T follicular helper cell (primary cell): Measurements from ENCODE around the gene TIA1.
"Not testable (repeated sequence)": the region's sequence is repeated elsewhere in the genome, so short reads cannot be mapped to it uniquely, and the experiment has no call there.

ENCODE experiments used
- DNase-seq: peaks from one replicate; pipeline ENCODE4 v3.0.0-alpha.2; 2020; ENCODE audit warnings: low read depth

Gene TIA1

DNA sequence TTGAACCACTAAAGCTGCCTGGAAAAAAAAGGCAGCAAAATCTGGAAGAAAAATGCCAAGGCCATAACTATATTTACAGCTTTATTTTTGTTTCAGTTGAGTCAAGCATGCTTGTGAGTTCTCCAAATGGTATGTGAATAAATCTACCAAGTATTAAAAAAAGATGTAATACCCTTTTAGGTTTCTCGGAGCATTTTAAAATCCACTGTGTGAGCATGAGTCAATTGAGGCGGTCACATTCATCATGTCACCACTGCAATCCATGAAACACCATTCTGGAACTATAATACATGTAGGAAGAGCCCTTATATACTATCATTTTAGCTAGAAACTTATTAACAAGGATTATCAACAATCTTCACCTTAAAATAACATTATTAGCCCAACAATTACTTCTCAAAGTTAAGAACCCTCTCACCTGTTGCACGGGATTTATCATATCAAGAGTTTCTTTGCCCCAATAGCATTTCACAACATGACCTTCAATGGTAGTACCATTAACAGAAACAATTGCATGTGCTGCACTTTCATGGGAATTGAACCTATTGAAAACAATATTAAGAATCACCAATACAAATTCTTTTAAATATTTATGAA, 33.4 kb downstream of the TIA1 start:
- DNase-seq: no peak

DNA sequence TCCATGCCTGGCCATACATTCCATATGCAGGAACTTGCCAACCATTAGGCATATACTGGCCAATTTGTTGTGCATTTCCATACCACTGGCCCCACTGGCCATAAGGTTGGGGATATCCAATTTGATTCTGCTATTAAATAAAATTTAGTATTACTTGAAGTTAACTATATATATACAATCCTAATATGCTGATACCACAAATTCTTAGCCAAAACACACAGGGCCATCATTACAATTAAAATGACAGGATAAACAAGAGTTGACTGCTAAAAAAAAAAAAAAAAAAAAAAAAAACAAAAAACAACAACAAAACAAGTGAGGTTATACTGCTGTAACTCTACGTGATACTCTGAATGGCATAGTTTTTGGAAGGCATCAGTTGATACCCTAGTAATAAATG, 34.1 kb downstream of the TIA1 start:
- DNase-seq: no peak

DNA sequence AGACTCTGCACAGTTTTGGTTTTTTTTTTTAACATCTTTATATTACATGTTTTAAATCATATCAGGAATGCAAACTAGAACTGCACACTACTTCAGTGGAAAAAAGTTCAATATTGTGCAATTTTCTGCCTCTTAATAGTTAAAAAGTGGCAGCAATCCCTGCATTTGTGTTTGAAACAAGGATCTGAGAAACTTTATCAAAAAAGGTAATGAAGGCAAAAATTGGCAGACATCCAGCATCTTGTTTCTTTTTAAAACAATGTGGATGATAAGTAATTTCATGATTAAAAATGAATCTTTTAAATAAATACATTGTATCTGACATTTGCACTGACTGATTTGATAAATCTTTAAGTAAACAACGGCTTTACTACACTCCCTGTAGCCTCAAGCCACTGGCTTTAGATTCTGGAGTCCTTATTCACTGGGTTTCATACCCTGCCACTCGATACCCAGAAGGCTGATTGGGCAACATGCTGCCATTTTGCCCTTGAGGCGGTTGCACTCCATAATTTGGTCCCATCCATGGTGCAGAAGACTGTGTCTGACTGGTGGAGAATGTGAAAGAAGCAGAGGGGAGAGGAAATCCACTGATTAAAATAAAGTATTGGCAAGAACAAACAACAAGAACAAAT, 36.0 kb downstream of the TIA1 start:
- no peak for DNase-seq

DNA sequence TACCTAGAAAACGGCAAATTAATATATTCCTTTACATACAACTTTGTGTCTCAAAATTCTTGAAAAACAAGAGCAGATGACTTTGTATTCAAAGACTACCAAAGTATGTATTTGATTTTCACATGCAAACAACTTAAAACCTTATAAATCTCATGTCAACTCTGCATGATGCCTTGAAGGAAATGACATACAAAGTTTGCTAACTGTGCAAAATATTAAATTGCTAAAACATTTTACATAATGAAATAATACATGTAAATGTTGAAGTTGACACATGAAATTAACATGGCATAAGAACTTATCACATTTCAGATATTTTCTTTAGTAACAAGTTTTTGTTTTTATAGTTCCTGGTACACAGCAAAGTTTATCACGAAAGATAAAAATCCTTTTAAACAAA, 36.8 kb downstream of the TIA1 start:
- DNase-seq: no peak

DNA sequence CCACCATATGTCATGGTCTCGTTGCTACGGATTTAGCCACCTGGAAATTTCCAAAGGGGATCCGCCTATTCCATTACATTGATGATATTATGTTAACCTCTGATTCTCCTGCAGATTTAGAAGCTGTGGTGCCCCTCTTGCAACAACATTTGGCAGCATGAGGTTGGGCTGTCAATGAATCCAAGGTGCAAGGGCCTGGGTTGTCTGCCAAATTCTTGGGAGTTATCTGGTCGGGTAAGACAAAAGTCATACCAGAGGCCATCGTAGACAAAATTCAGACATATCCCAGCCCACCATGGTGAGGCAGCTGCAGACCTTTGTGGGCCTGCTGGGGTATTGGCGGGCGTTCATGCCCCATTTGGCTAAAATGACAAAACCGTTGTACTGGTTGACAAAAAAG, 44.0 kb downstream of the TIA1 start:
- no peak for DNase-seq

DNA sequence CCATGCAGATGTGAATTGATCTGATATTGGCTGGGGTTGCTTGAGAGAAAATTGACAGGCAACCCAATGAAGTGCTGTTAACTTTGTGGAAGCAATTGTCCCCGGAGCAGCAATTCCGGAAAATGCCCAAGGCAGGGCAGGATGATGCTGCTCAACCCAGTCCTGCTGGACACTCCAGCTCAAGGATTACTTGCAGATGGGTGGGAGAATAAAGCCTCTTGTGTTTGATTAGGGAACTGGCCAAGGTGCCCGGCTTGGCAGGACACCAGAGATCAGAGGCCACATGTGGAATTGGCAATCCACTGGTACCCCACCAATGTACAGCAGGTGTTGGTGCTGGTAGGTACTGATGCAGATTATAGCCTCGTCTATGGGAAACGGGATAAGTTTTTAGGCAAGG, 45.3 kb downstream of the TIA1 start:
- no peak for DNase-seq

DNA sequence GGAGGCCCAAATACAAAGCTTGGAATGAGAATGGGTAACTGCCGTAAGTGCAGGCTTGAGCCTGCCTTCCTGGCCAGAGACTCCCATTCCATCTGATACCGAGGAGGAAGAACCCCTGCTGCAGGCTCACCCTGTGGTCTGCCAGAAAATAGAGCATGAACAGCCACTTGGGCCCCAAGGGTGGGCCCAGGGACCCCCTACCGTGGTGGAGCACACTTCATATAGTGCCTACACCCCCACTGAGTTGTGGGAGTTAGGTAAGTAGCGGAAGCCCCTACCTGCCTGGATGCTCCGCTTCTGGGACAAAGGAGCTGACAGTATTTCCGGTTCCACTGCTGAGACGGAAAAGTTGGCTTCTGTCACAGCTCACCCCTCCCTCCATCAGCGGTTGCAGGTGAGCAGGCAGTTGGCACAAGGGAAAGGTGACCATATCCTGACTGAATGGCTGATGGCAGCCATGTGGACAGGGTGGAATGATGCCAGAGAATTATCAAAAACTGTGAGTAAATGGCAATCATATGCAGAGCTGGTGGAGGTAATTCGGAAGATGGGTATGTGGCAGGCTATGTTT, 46.1 kb downstream of the TIA1 start:
- DNase-seq: no peak

DNA sequence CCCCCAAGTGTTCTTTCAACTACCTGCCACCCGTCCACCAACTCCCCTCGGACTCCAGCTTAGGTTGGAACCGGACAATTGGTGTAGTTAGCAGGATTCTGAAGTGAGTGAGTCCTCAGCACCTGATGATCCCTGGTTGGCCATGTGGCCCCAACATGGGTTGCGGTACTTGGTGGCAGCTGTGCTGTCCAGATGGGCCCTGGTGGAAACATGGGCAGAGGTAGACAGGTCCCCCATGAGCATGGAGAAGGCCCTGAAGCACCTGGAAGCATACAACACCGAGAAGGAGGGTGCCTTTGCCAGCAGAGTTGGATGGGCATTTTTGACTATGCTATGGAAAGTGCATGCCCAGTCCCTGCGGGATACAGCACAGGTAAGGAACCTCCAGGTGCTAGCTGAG, 46.6 kb downstream of the TIA1 start:
- DNase-seq: no peak

DNA sequence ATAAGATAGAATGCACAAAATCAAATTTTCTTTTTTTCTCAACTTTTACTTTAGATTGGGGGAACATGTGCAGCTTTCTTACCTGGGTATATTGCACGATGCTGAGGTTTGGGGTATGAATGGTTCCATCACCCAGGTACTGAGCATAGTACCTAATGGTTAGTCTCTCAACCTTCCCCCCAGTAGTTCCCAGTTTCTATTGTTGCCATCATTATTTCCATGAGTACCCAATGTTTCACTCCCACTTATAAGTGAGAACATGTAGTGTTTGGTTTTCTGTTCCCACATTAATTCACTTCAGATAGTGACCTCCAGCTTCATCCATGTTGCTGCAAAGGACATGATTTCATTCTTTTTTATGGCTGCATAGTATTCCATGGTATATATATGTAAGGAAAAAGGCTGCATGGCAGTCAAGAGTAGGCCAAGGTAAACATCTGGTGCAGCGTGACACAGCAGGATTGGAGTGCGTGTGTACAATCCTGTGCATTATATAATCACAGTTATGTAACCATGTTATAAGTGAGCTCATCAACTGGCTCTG, 47.1 kb downstream of the TIA1 start:
- DNase-seq: no peak

DNA sequence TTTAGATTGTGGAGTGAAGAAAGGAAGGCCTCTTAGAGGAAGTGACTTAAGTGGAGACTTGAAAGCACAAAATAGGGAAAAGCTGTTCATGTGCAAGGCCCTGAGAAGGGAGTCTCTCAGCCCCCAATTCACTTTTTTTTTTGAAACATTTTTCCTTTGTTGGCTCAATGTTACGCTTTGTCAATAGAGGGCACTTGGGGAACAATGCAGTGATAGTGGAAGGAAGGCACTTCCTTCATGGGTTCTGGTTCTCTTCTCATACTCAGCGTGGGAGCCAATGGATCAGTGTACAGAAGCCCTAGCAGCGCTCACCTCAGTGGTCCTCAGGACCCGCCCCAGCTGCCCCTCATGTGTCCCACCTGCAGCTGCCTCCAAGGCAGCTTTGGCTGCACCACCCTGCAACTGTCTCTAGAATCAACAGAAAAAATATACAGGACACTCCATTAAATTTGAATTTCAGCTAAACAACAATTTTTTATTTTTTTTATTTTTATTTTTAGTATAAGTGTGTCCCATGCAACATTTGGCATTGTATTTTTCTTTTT, 49.0 kb downstream of the TIA1 start:
- no peak for DNase-seq

DNA sequence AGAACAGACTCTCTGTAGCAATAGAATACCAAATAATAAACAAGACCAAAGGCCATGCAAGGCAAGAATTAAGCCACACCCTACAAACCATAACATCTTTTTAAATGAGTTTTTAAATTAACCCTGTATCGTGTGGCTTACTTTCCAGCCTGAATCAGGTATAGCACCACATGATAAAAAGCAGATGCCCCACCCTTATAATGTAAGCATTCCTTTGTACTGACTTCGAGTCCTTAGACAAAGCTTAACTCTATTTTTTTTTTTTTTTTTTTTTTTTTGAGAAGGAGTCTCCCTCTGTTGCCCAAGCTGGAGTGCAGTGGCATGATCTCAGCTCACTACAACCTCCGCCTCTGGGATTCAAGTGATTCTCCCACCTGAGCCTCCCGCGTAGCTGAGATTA, 55.9 kb downstream of the TIA1 start:
- no peak for DNase-seq

DNA sequence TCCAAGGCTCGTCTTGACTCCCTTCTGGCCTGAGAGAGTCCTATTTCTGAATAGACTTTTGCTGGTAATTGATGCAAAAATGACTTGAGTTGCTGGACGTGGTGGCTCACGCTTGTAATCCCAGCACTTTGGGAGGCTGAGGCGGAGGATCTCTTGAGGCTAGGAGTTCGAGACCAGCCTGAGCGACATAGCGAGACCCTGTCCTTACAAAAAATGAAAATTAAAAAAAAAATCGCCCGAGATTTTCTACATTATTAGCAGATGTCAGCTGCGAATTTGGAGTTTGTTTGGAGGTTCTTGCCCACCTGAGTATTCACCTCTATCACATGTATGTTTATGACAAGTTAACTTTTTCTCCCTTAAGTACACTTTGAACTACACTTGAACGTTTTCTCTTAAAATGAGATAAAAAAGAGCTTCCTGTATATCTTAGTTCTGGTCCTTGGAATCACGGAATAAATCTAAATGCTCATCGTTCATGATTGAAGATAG, 57.1 kb downstream of the TIA1 start:
- DNase-seq: no peak

DNA sequence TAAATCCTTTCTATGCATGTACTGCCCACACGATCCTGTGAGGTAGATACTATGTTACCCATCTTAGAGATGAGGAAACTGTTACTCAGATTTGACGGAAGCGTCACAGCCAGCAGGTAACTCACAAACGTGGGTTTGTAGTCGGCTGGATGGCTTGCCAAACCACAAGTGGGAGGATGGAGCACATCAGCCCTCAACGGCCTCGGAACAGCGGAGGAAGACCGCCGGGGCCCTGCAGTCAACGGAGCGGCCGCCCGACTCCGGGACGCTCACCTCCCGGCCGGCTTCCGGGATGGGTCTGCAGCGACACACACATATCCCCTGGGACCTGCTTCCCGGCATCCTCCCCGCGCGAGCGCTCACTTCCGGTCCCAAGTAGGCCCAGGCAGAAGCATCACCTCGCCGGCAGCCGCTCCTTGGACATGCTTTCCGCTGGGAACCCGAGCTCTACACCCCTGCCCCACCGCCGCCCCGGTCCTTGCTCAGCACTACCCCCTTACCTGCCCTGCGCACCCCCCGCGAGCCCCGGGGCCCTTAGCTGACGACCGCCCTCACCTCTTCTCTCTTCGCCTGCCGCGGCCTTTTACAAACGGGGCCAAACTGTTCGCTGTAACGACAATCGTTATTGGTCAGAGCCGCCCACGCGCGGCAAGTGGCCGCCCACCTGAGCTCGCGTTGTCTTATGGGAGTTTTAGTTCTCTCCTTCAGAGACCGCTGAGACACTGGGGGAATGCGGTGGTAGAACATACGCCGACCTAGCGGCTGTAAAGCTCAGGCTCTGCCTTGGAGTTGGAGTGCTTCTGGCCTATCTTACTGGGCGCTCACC, 57.8 kb downstream of the TIA1 start, which contains the start of gene C2orf42:
TSS of gene C2orf42 (minus strand) at position 602 of the 826 bp plus-strand sequence. CDS start 9,034 bp downstream, outside the sequence.
- peak; percentile 90 for DNase-seq

DNA sequence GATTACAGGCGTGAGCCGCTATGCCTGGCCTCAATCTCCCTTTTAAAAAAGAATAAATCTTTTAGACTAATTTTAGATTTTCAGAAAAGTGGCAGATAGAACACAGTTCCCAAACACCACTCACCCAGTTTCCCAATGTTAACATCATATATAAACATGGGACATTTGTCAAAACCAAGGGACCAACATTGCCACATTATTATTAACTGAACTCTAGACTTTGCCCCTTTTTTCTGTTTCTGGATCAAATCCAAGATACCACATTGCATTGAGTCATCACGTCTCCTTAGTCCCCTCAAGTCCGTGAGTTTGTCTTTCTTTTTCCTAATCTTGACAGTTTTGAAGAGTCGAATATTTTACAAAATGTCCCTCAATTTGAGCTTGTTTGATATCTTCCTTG, 60.0 kb downstream of the TIA1 start:
- no peak for DNase-seq

DNA sequence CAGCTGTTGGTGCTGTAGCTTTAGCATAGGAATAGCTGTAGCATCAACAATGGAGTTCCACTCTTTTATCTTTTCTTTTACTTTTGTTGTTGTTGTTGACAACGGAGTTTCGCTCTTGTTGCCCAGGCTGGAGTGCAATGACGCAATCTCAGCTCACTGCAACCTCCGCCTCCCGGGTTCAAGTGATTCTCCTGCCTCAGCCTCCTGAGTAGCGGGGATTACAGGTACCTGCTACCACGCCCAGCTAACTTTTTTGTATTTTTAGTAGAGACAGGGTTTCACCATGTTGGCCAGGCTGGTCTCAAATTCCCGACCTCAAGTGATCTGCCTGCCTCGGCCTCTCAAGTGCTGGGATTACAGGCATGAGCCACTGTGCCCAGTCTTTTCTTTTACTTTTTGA, 61.3 kb downstream of the TIA1 start:
- DNase-seq: not testable (repeated sequence)

DNA sequence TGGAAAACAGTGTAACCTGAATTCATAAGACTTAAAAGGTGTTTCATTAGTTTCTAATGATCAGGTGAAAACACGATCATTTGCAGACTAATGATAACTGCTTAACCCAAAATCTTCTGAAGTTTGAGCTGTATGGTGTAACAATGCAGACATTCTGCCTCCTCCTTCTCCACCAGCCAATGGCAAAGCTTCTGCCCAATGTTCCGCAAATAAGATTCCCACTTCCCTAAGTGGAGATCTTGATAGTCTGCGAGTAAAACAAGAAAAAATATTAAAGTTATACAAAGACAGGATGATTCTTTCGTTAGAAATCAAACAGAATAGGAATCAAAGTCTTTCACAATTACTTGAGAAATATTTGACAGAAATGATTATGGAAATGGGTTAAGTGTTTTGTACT, 65.7 kb downstream of the TIA1 start:
- no peak for DNase-seq

DNA sequence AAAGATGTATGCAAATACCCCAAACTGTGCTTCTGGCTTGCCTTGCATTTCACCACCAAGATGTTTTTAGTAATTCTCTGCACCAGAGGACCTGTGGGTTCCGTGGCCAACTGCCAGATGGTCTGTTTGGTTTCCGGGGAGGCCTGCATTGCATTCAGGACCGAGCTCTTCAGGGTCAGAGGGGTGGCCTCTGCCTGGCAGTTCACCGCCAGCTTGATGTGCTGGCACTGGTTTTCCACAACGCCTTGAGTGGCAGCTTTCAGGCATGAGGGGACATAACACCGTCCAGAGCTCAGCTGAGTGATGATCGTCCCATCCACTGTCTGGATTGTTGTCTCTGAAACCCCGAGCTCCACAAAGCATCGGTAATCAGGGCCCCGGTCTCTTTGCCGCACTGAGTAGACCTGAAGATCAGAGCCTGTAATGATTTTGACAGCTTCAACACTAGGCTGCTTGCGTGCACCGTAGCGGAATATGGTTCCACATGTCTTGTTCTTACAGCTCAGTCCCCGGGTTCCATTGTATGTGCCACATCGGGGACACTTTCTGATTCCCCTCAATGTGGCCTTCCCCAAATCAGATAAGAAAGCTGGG, 67.0 kb downstream of the TIA1 start:
- DNase-seq: no peak

DNA sequence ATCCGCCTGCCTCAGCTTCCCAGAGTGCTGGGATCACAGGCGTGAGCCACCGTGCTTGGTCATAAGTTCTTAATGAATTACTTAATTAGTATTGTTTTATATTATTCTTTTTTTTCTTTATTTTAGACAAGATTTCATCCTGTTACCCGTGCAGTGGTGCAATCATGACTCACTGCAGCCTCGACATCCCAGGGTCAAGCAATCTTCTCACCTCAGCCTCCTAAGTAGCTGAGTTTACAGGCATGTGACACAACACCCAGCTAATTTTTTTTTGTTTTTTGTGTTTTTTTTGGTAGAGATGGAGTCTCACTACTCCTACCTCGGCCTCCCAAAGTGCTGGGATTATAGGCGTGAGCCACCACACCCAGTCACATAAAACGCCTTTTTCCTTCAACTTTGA, 74.9 kb downstream of the TIA1 start:
- DNase-seq: no peak

DNA sequence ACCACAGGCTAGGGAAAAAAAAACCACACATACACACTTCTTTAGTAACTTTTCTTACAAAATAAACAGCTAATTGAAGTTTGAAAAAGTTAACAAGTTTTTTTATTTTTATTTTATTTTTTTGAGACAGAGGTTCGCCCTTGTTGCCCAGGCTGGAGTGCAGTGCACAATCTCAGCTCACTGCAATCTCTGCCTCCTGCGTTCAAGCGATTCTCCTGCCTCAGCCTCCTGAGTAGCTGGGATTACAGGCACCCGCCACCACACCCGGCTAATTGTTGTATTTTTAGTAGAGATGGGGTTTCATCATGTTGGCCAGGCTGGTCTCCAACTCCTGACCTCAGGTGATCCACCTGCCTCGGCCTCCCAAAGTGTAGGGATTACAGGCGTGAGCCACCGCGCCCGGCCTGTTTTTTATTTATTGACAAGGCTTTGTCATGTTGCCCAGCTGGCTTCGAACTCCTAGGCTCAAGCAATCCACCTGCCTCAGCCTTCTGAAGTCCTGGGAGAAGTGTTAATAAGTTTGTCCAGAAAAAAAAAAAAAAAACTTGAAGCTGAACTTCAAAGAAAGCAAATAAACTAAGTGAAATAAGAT, 78.7 kb downstream of the TIA1 start:
- not testable (repeated sequence) for DNase-seq

DNA sequence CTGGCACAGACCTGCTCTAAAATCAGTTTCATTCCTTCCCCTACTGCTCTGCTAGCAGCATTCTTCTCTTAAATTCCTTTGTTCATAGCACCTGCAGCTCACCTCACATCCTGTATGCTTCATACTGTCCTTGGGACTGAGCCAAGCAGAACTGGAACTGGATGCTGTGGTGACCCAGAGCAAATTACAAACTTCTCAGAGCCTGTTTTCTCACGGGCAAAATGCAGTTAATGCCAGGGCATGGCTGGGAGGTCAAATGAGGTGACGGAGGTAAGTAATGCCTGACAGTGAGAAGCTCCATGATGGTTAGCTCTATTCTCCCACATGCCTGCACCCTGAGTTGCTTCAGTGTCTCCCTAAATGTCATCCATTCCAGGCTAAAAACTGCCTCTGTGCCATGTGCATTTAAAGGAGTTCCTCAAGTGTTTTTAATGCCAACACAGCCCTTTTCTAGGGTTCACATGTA, 87.3 kb downstream of the TIA1 start:
- DNase-seq: no peak

DNA sequence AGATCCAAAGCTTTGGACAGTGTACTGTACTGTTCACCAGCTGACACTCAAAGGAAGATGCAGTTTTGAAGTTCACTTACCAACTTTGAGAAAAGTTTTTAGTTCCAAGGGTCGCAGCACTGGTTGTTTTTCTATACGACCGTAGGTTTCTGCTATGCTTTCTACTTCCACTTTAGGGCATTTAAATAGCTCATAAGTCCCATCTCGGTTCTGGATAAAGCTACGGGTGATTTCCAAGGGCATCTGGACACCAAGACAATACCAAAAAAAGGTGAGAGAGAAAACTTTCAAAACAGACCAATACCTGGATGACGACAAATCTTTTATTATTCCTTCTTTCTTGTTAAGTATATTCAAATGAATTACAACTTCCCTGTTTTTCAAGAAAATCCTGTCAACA, 87.9 kb downstream of the TIA1 start:
- no peak for DNase-seq
